GM12878 (cell line): ENCODE data around the gene RBM6. TPM values are rescaled to one million over a fixed set of nuclear protein-coding genes. Genes with fewer than 3 reads are reported as not detected.

Experiments
- ATAC-seq: fragments of 200-7000 bp; cut with Tn5 transposase; 3 replicates; pipeline ENCODE4 v1.9.1; 2020; ENCODE audit warnings: mild to moderate bottlenecking, moderate library complexity
- BruUV-seq: library from RNA; stranded (reverse); fragments of 400-500 nt; replicated peaks from 2 replicates; lab custom pipeline; 2021; lab: Mats Ljungman, UMichigan
- CTCF ChIA-PET: fragments of 300-600 bp; sonication (Branson Sonifier 250); formaldehyde crosslinking; extraction: SDS; loops from one replicate; lab custom pipeline; 2021; ENCODE audit warnings: inconsistent platforms; lab: Yijun Ruan, JAX
- POLR2A ChIA-PET: fragments of 350-600 bp; formaldehyde crosslinking; extraction: SDS; loops from one replicate; lab custom pipeline; 2021; ENCODE audit warnings: inconsistent platforms; lab: Charles Lee
- RAD21 ChIA-PET: fragments of 300-600 bp; sonication (Branson Sonifier 250); formaldehyde crosslinking; loops from one replicate; lab custom pipeline; 2023; ENCODE audit warnings: antibody characterized with exemption; ENCODE audit not compliant: unreplicated experiment; lab: Charles Lee
- SMC1A ChIA-PET: fragments of 300-600 bp; sonication (Branson Sonifier 250); formaldehyde crosslinking; loops from one replicate; lab custom pipeline; 2023; ENCODE audit not compliant: unreplicated experiment, uncharacterized antibody; lab: Charles Lee
- DNase-seq: peaks from one replicate; pipeline ENCODE4 v3.0.0-alpha.2; 2011; ENCODE audit warnings: low read depth, low spot score
- FAIRE-seq: peaks from 3 replicates; lab custom pipeline; 2011; peaks lifted over from hg19 to GRCh38; lab: Jason Lieb, UNC
- H2AFZ ChIP-seq: 2 replicates; pipeline ENCODE4 v1.6.0; 2011; ENCODE audit warnings: low read depth, low read length, control low read depth; ENCODE audit not compliant: control insufficient read depth
- H3K27ac ChIP-seq: 2 replicates; pipeline ENCODE4 v1.5.1; 2011; ENCODE audit warnings: control low read depth; ENCODE audit not compliant: control insufficient read depth, insufficient read depth
- H3K27me3 ChIP-seq, 2 experiments: replicated peaks in 1 of 2; 2 replicates each; pipeline versions ENCODE4 v1.6.0 to v1.6.1; 2011; ENCODE audit warnings: low read length in 1 of 2; ENCODE audit not compliant: control insufficient read depth in 2 of 2, insufficient read depth in 2 of 2
- H3K36me3 ChIP-seq, 2 experiments: 2 replicates each; pipeline ENCODE4 v1.5.1; 2011; ENCODE audit warnings: low read length in 1 of 2; ENCODE audit not compliant: control insufficient read depth in 2 of 2, insufficient read depth in 2 of 2
- H3K4me1 ChIP-seq: 2 replicates; pipeline ENCODE4 v1.6.1; 2011; ENCODE audit warnings: mild to moderate bottlenecking, low read length, moderate library complexity, mixed read lengths; ENCODE audit not compliant: control insufficient read depth, insufficient read depth
- H3K4me2 ChIP-seq: 2 replicates; pipeline ENCODE4 v1.6.0; 2011; ENCODE audit warnings: control low read depth; ENCODE audit not compliant: control insufficient read depth, insufficient read depth
- H3K4me3 ChIP-seq: fragments of 200-600 bp; sonication (generic); 2 replicates; pipeline ENCODE4 v1.5.1; 2016
- H3K79me2 ChIP-seq: 2 replicates; pipeline ENCODE4 v1.6.0; 2011; ENCODE audit warnings: low read length; ENCODE audit not compliant: control insufficient read depth, insufficient read depth
- H3K9ac ChIP-seq: 2 replicates; pipeline ENCODE4 v1.8.0; 2011; ENCODE audit warnings: low read length, control low read depth, mixed read lengths; ENCODE audit not compliant: control insufficient read depth, insufficient read depth
- H3K9me3 ChIP-seq: replicated peaks from 3 replicates; pipeline ENCODE4 v1.5.1; 2011; ENCODE audit warnings: mild to moderate bottlenecking, low read length; ENCODE audit not compliant: control insufficient read depth, insufficient read depth
- H4K20me1 ChIP-seq: 2 replicates; pipeline ENCODE4 v1.6.0; 2011; ENCODE audit not compliant: control insufficient read depth, insufficient read depth
- ATF7 ChIP-seq: fragments of 450-650 bp; IDR thresholded peaks from 2 replicates; pipeline ENCODE4 v1.6.1; 2016; ENCODE audit warnings: low read depth, mild to moderate bottlenecking
- BCL11A ChIP-seq: IDR thresholded peaks from 2 replicates; pipeline ENCODE4 v1.6.1; 2011; ENCODE audit warnings: low read depth, low read length
- BHLHE40 ChIP-seq, 2 experiments: fragments of 450-650 bp in 1 of 2; IDR thresholded peaks; 2 replicates each; pipeline ENCODE4 v1.6.1; 2011 to 2017; ENCODE audit warnings: low read depth in 2 of 2, borderline replicate concordance in 1 of 2, improper control_type of control experiment in 1 of 2, low read length in 1 of 2, mild to moderate bottlenecking in 1 of 2
- ETV6 ChIP-seq, 2 experiments: fragments of 450-650 bp in 1 of 2; IDR thresholded peaks in 1 of 2; conservative IDR thresholded peaks in 1 of 2; 2 replicates each; pipeline ENCODE4 v1.6.1; 2014; ENCODE audit warnings: antibody characterized with exemption in 1 of 2, borderline replicate concordance in 1 of 2, low read depth in 1 of 2, mild to moderate bottlenecking in 1 of 2, moderate library complexity in 1 of 2
- KAT2A ChIP-seq: conservative IDR thresholded peaks from 2 replicates; pipeline ENCODE4 v1.6.1; 2011; ENCODE audit warnings: low read depth, low read length; ENCODE audit not compliant: control insufficient read depth
- MEF2A ChIP-seq: IDR thresholded peaks from 2 replicates; pipeline ENCODE4 v1.6.1; 2011; ENCODE audit warnings: low read depth, mild to moderate bottlenecking, low read length, moderate library complexity; ENCODE audit not compliant: insufficient read depth
- NR2F1 ChIP-seq: fragments of 450-650 bp; conservative IDR thresholded peaks from 2 replicates; pipeline ENCODE4 v1.6.1; 2017; ENCODE audit warnings: mild to moderate bottlenecking
- PAX5 ChIP-seq: IDR thresholded peaks from 2 replicates; pipeline ENCODE4 v1.6.1; 2011; ENCODE audit warnings: low read depth, low read length, borderline replicate concordance
- RUNX3 ChIP-seq: IDR thresholded peaks from 2 replicates; pipeline ENCODE4 v1.6.1; 2012; ENCODE audit warnings: low read length, inconsistent platforms
- TCF7 ChIP-seq: IDR thresholded peaks from 2 replicates; pipeline ENCODE4 v1.6.1; 2014; ENCODE audit warnings: antibody characterized with exemption, borderline replicate concordance
- ZBTB33 ChIP-seq: fragments of 450-650 bp; IDR thresholded peaks from 2 replicates; pipeline ENCODE4 v1.6.1; 2017; ENCODE audit warnings: mild to moderate bottlenecking
- ZNF384 ChIP-seq: IDR thresholded peaks from 2 replicates; pipeline ENCODE4 v1.6.1; 2012; ENCODE audit warnings: low read depth, mild to moderate bottlenecking, low read length, improper control_type of control experiment, borderline replicate concordance
- ZSCAN29 ChIP-seq: fragments of 450-650 bp; IDR thresholded peaks from 2 replicates; pipeline ENCODE4 v1.6.1; 2017; ENCODE audit warnings: mild to moderate bottlenecking, moderate library complexity
- WGBS: methylation state at CpG from one replicate; pipeline ENCODE4 v1.1.6; 2016; ENCODE audit warnings: low lambda C conversion rate; ENCODE audit not compliant: insufficient replicate concordance, insufficient coverage; ENCODE audit errors: missing lambda C conversion rate; 5-methylcytosine and 5-hydroxymethylcytosine counted together
- in situ Hi-C: fragments of 300-500 bp; cut with MboI; formaldehyde crosslinking; loops from 9 replicates; pipeline ENCODE4 v1.14.3; 2018; ENCODE audit warnings: mixed read lengths
- intact Hi-C: fragments of 100-400 bp; cut with micrococcal nuclease; formaldehyde crosslinking; loops from one replicate; pipeline ENCODE4 v1.14.2; 2022; ENCODE audit not compliant: unreplicated experiment
- polyA plus RNA-seq, 11 experiments: library from polyadenylated mRNA; depleted of rRNA in 4 of 11; unstranded in 6 of 11; stranded (reverse) in 5 of 11; fragments of >200 nt; fragmentation: Nextera tagmentation in 4 of 11; fragmentation: Illumina TruSeq in 1 of 11; extraction: Ambion mirVana in 4 of 11; extraction: Trizol in 1 of 11; gene quantifications; 1 replicate in 1 of 11; 2 replicates in 10 of 11; pipeline versions ENCODE4 v1.2.1 to v1.2.3, GENCODE V29; 2011 to 2016; ENCODE audit warnings: inconsistent platforms in 2 of 11, missing spikeins in 2 of 11, low read depth in 1 of 11
- total RNA-seq, 4 experiments: library from RNA; depleted of rRNA in 3 of 4; stranded (reverse); fragments of >200 nt in 3 of 4; fragmentation: Illumina TruSeq in 1 of 4; extraction: Trizol in 1 of 4; gene quantifications; 2 replicates each; pipeline versions ENCODE4 v1.2.1 to v1.2.3, GENCODE V29; 2013 to 2021

Gene RBM6
- total and polyA plus RNA-seq, 10 of the 15 experiments (the other 5 are each of a cell fraction or from before 2014, with no cell fraction given) = 45.3 to 103 (median 81.3) TPM

GRCh38 chr3:49940667-49941249, 808 bp downstream of the RBM6 start:
- Histone ChIP-seq H3K36me3 (no peaks in the 10 kb centered on the region), H4K20me1 (no peaks in the 10 kb centered on the region), H2AFZ (peak overlapping the region; percentile 48), H3K9ac (peak overlapping the region; percentile 94), H3K9me3 (no peaks in the 10 kb centered on the region; the same call in 2 of the 3 replicates), H3K4me1 (peaks cover 5% of the 10 kb centered on the region; the same call in 1 of the 2 replicates), H3K79me2 (peaks cover 51% of the 10 kb centered on the region), H3K4me3 (peak overlapping the region; percentile 97), H3K4me2 (peak overlapping the region; percentile 68), H3K27me3 (no peaks in the 10 kb centered on the region), H3K27ac (peak overlapping the region; percentile 93)
- no peak for FAIRE-seq
- CTCF ChIA-PET = interaction anchor here (0.7 to 1.6 kb wide), 5 partner anchors 7 to 152 kb away, joined by 3 to 5 read pairs (median 4); no protein-coding TSS in a partner anchor
- intact Hi-C loops (no loop called here), in situ Hi-C loops (no loop called here)
- no peak for ATAC-seq
- POLR2A ChIA-PET = interaction anchor here (0.6 to 4.5 kb wide), 4 partner anchors 10 to 149 kb away, joined by 3 to 38 read pairs (median 8); partner anchors contain the start of gene MON1A
- WGBS = 4% methylated on average over 21 of the region's 23 CpGs
- DNase-seq = no peak
- peak; percentile 19; the same call in 1 of the 2 replicates for TF ChIP-seq ZNF384
- no peak for TF ChIP-seq ETV6 (conservative IDR thresholded peaks at IDR 0.05 in 1 of 2, IDR thresholded peaks at IDR 0.05 in 1 of 2; ENCODE audit: borderline replicate concordance in 1 of 2, low read depth in 1 of 2)
- SMC1A ChIA-PET = interaction anchor here (1.3 to 2.0 kb wide), 3 partner anchors 10 to 127 kb away, joined by 4 to 7 read pairs (median 6); partner anchors contain the start of genes MON1A and UBA7
- BruUV-seq = TSS peak; percentile 81
- RAD21 ChIA-PET = interaction anchor here (0.8 to 2.5 kb wide), 6 partner anchors 8 to 138 kb away, joined by 3 to 8 read pairs (median 4); partner anchors contain the start of genes INKA1 and MON1A

- H3K4me3 ChIP-seq = peak overlapping the region; percentile 53; the same call in 1 of the 2 replicates
- DNase-seq = peak; percentile 26
- WGBS = 0% methylated on average over 2 of the region's 2 CpGs
- no peak for TF ChIP-seq TCF7
- TF ChIP-seq ZBTB33 = no peak
- no peak for TF ChIP-seq KAT2A
- TF ChIP-seq PAX5 = peak; percentile 20; the same call in 1 of the 2 replicates
- no peak for TF ChIP-seq ZSCAN29
- 0 out of 2 replicates have a peak, but pooled peaks have one; percentile 30 for TF ChIP-seq ATF7
- TF ChIP-seq BCL11A = no peak
- TF ChIP-seq BHLHE40 (IDR thresholded peaks at IDR 0.05; ENCODE audit: borderline replicate concordance in 1 of 2, low read depth in 2 of 2, low read length in 1 of 2) = 0 out of 4 replicates have a peak, but pooled peaks of 1 of the 2 experiments have one; percentile 4
- TF ChIP-seq NR2F1 = 0 out of 2 replicates have a peak, but pooled peaks have one; percentile 39
- TF ChIP-seq RUNX3 = 0 out of 2 replicates have a peak, but pooled peaks have one; percentile 33
- TF ChIP-seq MEF2A = 0 out of 2 replicates have a peak, but pooled peaks have one; percentile 50
These were observed 2.7 kb downstream of the RBM6 start for GRCh38 chr3:49942651-49943050.

More at GRCh38 chr3:49942651-49943050, 2.7 kb downstream of the RBM6 start:
- no peak for FAIRE-seq
- intact Hi-C loops = no loop called here
- Histone ChIP-seq H4K20me1 (no peaks in the 10 kb centered on the region), H3K27ac (peak overlapping the region; percentile 32; the same call in 1 of the 2 replicates), H3K9ac (no peak overlapping the region), H3K4me1 (peaks cover 20% of the 10 kb centered on the region), H3K79me2 (peaks cover 68% of the 10 kb centered on the region), H3K36me3 (peaks cover 0 to 2% of the 10 kb centered on the region in 2 experiments; a peak in 1 of 4 replicates), H3K9me3 (no peaks in the 10 kb centered on the region; the same call in 2 of the 3 replicates), H2AFZ (no peak overlapping the region), H3K4me2 (peak overlapping the region; percentile 12), H3K27me3 (no peaks in the 10 kb centered on the region)
- ATAC-seq = no peak
- CTCF ChIA-PET = no interaction called here
- POLR2A ChIA-PET = interaction anchor here (4.5 kb wide), 1 partner anchor 13 kb away, joined by 38 read pairs; the partner anchor contains the start of gene MON1A
- BruUV-seq = TSS peak; percentile 8
- RAD21 ChIA-PET = interaction anchor here (2.2 kb wide), 1 partner anchor 13 kb away, joined by 7 read pairs; the partner anchor contains the start of gene MON1A
- in situ Hi-C loops = no loop called here
- SMC1A ChIA-PET = interaction anchor here (1.2 kb wide), 1 partner anchor 147 kb away, joined by 4 read pairs; no protein-coding TSS in a partner anchor
